GM21825 (cell line): ENCODE results near the gene SPINK14.

Source experiments
- ATAC-seq: cut with Tn5 transposase; IDR thresholded peaks from one replicate; pipeline ENCODE4 v1.9.1; 2021; ENCODE audit warnings: mild to moderate bottlenecking, moderate library complexity; ENCODE audit not compliant: unreplicated experiment

Gene SPINK14

GRCh38 chr5:148193202-148193601 is 24.9 kb downstream of the SPINK14 start:
- no peak for ATAC-seq

DNA sequence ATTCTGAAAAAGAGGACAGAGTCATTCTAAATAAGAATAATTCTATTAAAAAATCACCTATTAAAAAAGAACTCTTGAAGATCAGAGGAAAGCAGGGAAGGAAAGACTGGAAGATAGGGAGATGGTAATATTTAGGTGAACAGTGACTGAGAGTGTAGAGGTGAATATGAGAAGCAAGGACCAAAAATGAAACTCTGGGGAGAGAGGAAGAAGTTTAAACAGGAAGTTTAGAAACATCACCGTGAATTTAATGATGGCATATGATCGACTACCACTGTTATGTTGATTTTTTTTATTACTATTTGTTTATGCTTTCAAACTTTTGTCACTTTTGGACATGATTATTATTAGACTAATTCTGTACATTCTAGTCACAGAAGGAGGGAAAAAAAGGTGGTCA is 32.8 kb downstream of the SPINK14 start:
- ATAC-seq, result no peak

GRCh38 chr5:148202531-148203203 is 34.3 kb downstream of the SPINK14 start, which contains the start of gene SPINK6:
TSS of gene SPINK6 (plus strand) at chr5:148203042. CDS start at chr5:148203097, 55 bp downstream.
- no peak for ATAC-seq

GRCh38 chr5:148205044-148205806 is 36.9 kb downstream of the SPINK14 start:
- ATAC-seq, result no peak

- ATAC-seq, result no peak
Measured at GRCh38 chr5:148205865-148206264, 37.5 kb downstream of the SPINK14 start.

GRCh38 chr5:148206620-148207019 is 38.3 kb downstream of the SPINK14 start:
- no peak for ATAC-seq

DNA sequence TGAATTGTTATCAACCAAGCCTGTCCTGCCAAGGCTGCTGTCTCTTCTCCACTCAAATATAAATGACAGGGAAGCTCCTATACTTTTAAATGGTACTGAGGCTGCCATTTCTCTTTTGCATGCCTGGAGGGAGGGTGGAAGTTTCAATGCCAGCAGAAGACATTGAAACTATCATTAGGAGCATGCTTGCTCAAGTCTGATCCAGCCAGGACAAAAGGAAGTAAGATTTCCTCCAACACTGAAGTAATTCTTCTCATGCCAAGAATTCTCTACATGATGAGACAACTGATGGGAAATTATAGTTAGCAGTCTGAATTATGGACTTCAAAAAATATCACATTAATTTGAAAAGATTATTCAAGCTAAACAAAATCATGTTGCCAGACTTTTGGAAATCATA is 39.9 kb downstream of the SPINK14 start:
- ATAC-seq, result no peak

DNA sequence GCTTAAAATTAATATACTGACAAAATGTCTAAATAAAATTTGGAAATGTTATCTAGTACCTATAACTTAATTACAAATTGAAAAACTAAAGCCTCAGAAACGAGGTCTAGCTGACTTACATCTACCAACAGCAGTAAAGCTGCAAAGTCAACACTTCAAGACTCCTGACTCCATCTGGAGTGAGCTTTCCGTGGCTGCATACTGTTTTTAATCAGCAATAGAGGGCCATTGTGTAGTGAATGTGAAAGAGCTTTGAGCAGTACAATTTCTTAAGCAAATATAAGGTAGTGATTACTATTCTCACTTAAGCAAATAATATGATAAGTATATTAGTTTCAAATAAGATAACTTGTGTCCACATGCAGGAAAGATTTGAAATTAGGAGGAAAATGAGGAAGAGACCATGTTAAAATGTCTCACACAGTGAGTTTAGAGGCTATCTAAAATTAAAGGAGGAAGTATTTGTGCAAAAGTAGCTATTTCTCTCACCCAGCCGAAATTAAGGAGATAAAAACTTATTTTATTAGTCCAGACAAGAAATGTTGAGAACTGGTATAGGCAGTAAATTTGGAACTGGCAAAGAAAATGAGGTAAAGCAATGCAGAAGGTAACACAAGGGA is 40.9 kb downstream of the SPINK14 start:
- ATAC-seq, result no peak

- no peak for ATAC-seq
Measured at GRCh38 chr5:148214665-148215185, 46.4 kb downstream of the SPINK14 start.

DNA sequence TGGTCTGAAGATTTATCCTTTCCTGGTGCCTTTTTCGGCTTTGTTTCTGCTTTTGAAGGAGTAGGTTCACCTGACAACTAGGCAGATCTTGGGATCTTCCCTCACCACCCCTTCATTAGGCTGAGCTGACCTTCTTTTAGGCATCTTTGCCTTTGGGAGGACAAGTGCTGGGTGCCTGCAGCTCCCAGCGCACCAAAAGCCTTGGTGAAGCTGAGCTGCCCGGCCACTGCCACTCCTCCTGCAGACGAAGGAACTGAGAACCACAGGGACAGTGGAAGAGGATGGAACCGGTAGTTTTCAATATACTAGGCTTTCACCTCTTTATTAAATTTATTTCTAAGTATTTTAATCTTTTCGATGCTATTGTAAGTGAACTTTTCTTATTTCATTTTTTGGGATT is 53.2 kb downstream of the SPINK14 start:
- no peak for ATAC-seq

- ATAC-seq, result no peak
Measured at GRCh38 chr5:148224117-148224742, 55.9 kb downstream of the SPINK14 start.
